Testis (tissue), 2 donors: Measurements from ENCODE around the gene KDM6B.

Experiments
- POLR2A ChIP-seq: fragments of 450-650 bp; IDR thresholded peaks from one replicate; pipeline ENCODE4 v1.6.1; 2017; ENCODE audit warnings: antibody characterized with exemption, mild to moderate bottlenecking, moderate library complexity
- TF ChIP-seq, protein P1 (sequence below), 3 experiments: fragments of 450-650 bp in 2 of 3; fragments of 200-600 bp in 1 of 3; sonication (generic) in 1 of 3; IDR thresholded peaks; one replicate each; pipeline ENCODE4 v1.5.1; 2016 to 2019; ENCODE audit warnings: antibody characterized with exemption in 3 of 3, mild to moderate bottlenecking in 2 of 3, moderate library complexity in 1 of 3

DNA sequence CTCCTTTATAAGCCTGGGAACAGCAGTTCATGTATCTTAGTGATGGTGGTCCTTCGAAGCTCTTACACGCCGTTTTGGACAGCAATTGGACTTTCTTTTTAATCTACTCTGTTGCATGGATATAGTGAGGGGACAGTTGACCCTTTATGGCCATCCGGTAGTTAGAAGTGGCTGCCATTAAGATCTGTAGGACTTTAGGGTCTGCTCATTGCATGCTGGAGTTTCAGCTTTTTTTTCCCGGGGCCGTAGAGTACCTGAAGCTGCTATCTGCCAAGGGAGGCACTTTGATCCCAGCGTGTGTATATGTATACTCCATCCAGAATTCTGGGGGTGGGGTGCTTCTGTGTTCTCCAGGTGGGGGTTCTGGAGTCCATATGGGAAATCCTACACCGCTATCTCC is 25.0 kb downstream of the KDM6B start:
- TF ChIP-seq, protein P1, sequence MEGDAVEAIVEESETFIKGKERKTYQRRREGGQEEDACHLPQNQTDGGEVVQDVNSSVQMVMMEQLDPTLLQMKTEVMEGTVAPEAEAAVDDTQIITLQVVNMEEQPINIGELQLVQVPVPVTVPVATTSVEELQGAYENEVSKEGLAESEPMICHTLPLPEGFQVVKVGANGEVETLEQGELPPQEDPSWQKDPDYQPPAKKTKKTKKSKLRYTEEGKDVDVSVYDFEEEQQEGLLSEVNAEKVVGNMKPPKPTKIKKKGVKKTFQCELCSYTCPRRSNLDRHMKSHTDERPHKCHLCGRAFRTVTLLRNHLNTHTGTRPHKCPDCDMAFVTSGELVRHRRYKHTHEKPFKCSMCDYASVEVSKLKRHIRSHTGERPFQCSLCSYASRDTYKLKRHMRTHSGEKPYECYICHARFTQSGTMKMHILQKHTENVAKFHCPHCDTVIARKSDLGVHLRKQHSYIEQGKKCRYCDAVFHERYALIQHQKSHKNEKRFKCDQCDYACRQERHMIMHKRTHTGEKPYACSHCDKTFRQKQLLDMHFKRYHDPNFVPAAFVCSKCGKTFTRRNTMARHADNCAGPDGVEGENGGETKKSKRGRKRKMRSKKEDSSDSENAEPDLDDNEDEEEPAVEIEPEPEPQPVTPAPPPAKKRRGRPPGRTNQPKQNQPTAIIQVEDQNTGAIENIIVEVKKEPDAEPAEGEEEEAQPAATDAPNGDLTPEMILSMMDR (IDR thresholded peaks at IDR 0.05) = no peak
- no peak for TF ChIP-seq POLR2A
